H9 (cell line): ENCODE results near the gene MEIOSIN. TPM values are rescaled to one million over a fixed set of nuclear protein-coding genes. Genes with fewer than 3 reads are reported as not detected.

Experiments used
- DNase-seq: peaks from one replicate; pipeline ENCODE4 v3.0.0-alpha.2; 2017
- H2AFZ ChIP-seq: one replicate; pipeline ENCODE4 v1.6.1; 2013; ENCODE audit warnings: mild to moderate bottlenecking, low read length, control low read depth, moderate library complexity
- H2AK5ac ChIP-seq: 2 replicates; pipeline ENCODE4 v1.6.1; 2013; ENCODE audit warnings: low read length, control low read depth, mixed read lengths; ENCODE audit not compliant: insufficient read length
- H2BK120ac ChIP-seq: one replicate; pipeline ENCODE4 v1.6.1; 2013; ENCODE audit warnings: low read depth, mild to moderate bottlenecking, low read length, control low read depth, inconsistent platforms; ENCODE audit not compliant: poor library complexity, severe bottlenecking
- H2BK12ac ChIP-seq: 2 replicates; pipeline ENCODE4 v1.6.1; 2013; ENCODE audit warnings: low read length, control low read depth, mixed read lengths, low read depth; ENCODE audit not compliant: insufficient read length
- H2BK15ac ChIP-seq: 2 replicates; pipeline ENCODE4 v1.6.1; 2013; ENCODE audit warnings: low read depth, low read length, control low read depth
- H2BK20ac ChIP-seq: one replicate; pipeline ENCODE4 v1.6.1; 2013; ENCODE audit warnings: low read depth, mild to moderate bottlenecking, low read length, control low read depth, inconsistent platforms; ENCODE audit not compliant: poor library complexity, severe bottlenecking
- H2BK5ac ChIP-seq: 2 replicates; pipeline ENCODE4 v1.6.1; 2013; ENCODE audit warnings: low read length, control low read depth, mixed read lengths; ENCODE audit not compliant: insufficient read length
- H3K14ac ChIP-seq: 2 replicates; pipeline ENCODE4 v1.6.1; 2013; ENCODE audit warnings: low read length, control low read depth; ENCODE audit not compliant: insufficient read depth
- H3K18ac ChIP-seq: 2 replicates; pipeline ENCODE4 v1.6.1; 2013; ENCODE audit warnings: low read depth, mild to moderate bottlenecking, mixed read lengths, low read length, control low read depth; ENCODE audit not compliant: insufficient read length
- H3K23ac ChIP-seq: 2 replicates; pipeline ENCODE4 v1.6.1; 2013; ENCODE audit warnings: low read length, control low read depth, mixed read lengths, low read depth; ENCODE audit not compliant: insufficient read length
- H3K23me2 ChIP-seq: 2 replicates; pipeline ENCODE4 v1.6.1; 2013; ENCODE audit warnings: low read depth, mild to moderate bottlenecking, mixed read lengths, low read length, control low read depth; ENCODE audit not compliant: insufficient read length, poor library complexity, severe bottlenecking
- H3K27ac ChIP-seq: 2 replicates; pipeline ENCODE4 v1.5.1; 2013; ENCODE audit warnings: low read length, control low read depth, mixed read lengths, low read depth; ENCODE audit not compliant: insufficient read length
- H3K27me3 ChIP-seq: 2 replicates; pipeline ENCODE4 v1.6.1; 2013; ENCODE audit warnings: low read length, control low read depth, inconsistent platforms; ENCODE audit not compliant: insufficient read depth
- H3K4ac ChIP-seq: 2 replicates; pipeline ENCODE4 v1.6.1; 2013; ENCODE audit warnings: low read depth, mild to moderate bottlenecking, control low read depth, inconsistent platforms, low read length, moderate library complexity
- H3K4me1 ChIP-seq: 2 replicates; pipeline ENCODE4 v1.6.1; 2013; ENCODE audit warnings: low read length, control low read depth, inconsistent platforms; ENCODE audit not compliant: insufficient read depth
- H3K4me2 ChIP-seq: 2 replicates; pipeline ENCODE4 v1.6.1; 2013; ENCODE audit warnings: low read length, control low read depth, mixed read lengths; ENCODE audit not compliant: insufficient read length, insufficient read depth
- H3K56ac ChIP-seq: 2 replicates; pipeline ENCODE4 v1.6.1; 2013; ENCODE audit warnings: low read depth, mild to moderate bottlenecking, mixed read lengths, low read length, control low read depth; ENCODE audit not compliant: insufficient read length
- H3K79me1 ChIP-seq: 2 replicates; pipeline ENCODE4 v1.6.1; 2013; ENCODE audit warnings: low read depth, mild to moderate bottlenecking, moderate library complexity, low read length, control low read depth, inconsistent platforms; ENCODE audit not compliant: insufficient read depth, poor library complexity, severe bottlenecking
- H3K79me2 ChIP-seq: 2 replicates; pipeline ENCODE4 v1.6.1; 2013; ENCODE audit warnings: low read length, control low read depth, inconsistent platforms; ENCODE audit not compliant: insufficient read depth
- H3K9ac ChIP-seq: 2 replicates; pipeline ENCODE4 v1.6.1; 2013; ENCODE audit warnings: low read length, control low read depth, mixed read lengths; ENCODE audit not compliant: insufficient read length; ENCODE audit errors: extremely low read depth
- H3K9me3 ChIP-seq: one replicate; pipeline ENCODE4 v1.6.1; 2013; ENCODE audit warnings: low read depth, low read length, inconsistent platforms; ENCODE audit not compliant: control insufficient read depth
- H3T11ph ChIP-seq: one replicate; pipeline ENCODE4 v1.6.1; 2013; ENCODE audit warnings: mild to moderate bottlenecking, low read length, control low read depth, inconsistent platforms
- H4K20me1 ChIP-seq: one replicate; pipeline ENCODE4 v1.6.1; 2013; ENCODE audit not compliant: control insufficient read depth, insufficient read length, insufficient read depth
- H4K5ac ChIP-seq: 2 replicates; pipeline ENCODE4 v1.6.1; 2013; ENCODE audit warnings: low read depth, mild to moderate bottlenecking, mixed read lengths, low read length, control low read depth; ENCODE audit not compliant: insufficient read length
- H4K8ac ChIP-seq: replicated peaks from 2 replicates; pipeline ENCODE4 v1.6.1; 2013; ENCODE audit warnings: low read length, control low read depth, mixed read lengths, low read depth; ENCODE audit not compliant: insufficient read length
- H4K91ac ChIP-seq: 2 replicates; pipeline ENCODE4 v1.6.1; 2013; ENCODE audit warnings: low read depth, mild to moderate bottlenecking, moderate library complexity, mixed read lengths, low read length, control low read depth; ENCODE audit not compliant: insufficient read length
- H3K27ac Mint-ChIP-seq, 3 experiments: 2 replicates in 2 of 3; 3 replicates in 1 of 3; pipeline ENCODE4 v1.8.0; 2020 to 2021; ENCODE audit warnings: mixed read lengths in 3 of 3, mild to moderate bottlenecking in 1 of 3, moderate library complexity in 1 of 3
- H3K27me3 Mint-ChIP-seq: 2 replicates; pipeline ENCODE4 v1.8.0; 2021; ENCODE audit warnings: low read depth, mild to moderate bottlenecking, moderate library complexity, mixed read lengths
- H3K36me3 Mint-ChIP-seq, 3 experiments: 2 replicates in 2 of 3; 3 replicates in 1 of 3; pipeline ENCODE4 v1.8.0; 2020 to 2021; ENCODE audit warnings: low read depth in 3 of 3, mixed read lengths in 3 of 3; ENCODE audit not compliant: insufficient read depth in 1 of 3
- H3K4me1 Mint-ChIP-seq, 2 experiments: 2 replicates each; pipeline ENCODE4 v1.8.0; 2020; ENCODE audit warnings: mixed read lengths in 2 of 2
- H3K4me3 Mint-ChIP-seq, 2 experiments: 2 replicates in 1 of 2; 3 replicates in 1 of 2; pipeline ENCODE4 v1.8.0; 2020 to 2021; ENCODE audit warnings: mild to moderate bottlenecking in 2 of 2, mixed read lengths in 2 of 2, moderate library complexity in 1 of 2
- H3K9me3 Mint-ChIP-seq, 2 experiments: 2 replicates in 1 of 2; 3 replicates in 1 of 2; pipeline ENCODE4 v1.8.0; 2020; ENCODE audit warnings: mild to moderate bottlenecking in 2 of 2, mixed read lengths in 2 of 2, moderate library complexity in 1 of 2
- WGBS: extraction: QIAGEN DNeasy Blood & Tissue Kit; methylation state at CpG from one replicate; pipeline ENCODE4 v1.1.7; 2013; ENCODE audit warnings: missing lambda C conversion rate, low lambda C conversion rate, mixed read lengths; ENCODE audit not compliant: insufficient read length; ENCODE audit errors: extremely low coverage; 5-methylcytosine and 5-hydroxymethylcytosine counted together
- total RNA-seq: library from RNA; stranded (reverse); gene quantifications from 2 replicates; pipeline ENCODE4 v1.2.1, GENCODE V29; 2021
- TF ChIP-seq, protein P1 (sequence below): fragments of 200-600 bp; sonication (generic); conservative IDR thresholded peaks from 3 replicates; pipeline ENCODE4 v1.8.0; 2021; ENCODE audit warnings: antibody characterized with exemption, mild to moderate bottlenecking

Gene MEIOSIN
- total RNA-seq, 1 experiment from 2014 or later: not detected

GRCh38 chr19:45693106-45693788 lies 40.0 kb upstream of the MEIOSIN start:
- Histone ChIP-seq H3K4me1 (peaks cover 3% of the 10 kb centered on the region), H4K8ac (no peak overlapping the region), H3K4me2 (peak overlapping the region; percentile 84), H3K79me2 (peaks cover 1% of the 10 kb centered on the region; the same call in 1 of the 2 replicates), H2BK12ac (no peak overlapping the region), H2AK5ac (no peak overlapping the region), H3K56ac (no peak overlapping the region), H2BK120ac (no peak overlapping the region), H3K23me2 (peaks cover 9% of the 10 kb centered on the region), H2AFZ (no peak overlapping the region), H2BK15ac (no peak overlapping the region), H3T11ph (no peak overlapping the region), H4K5ac (no peak overlapping the region), H3K27me3 (no peaks in the 10 kb centered on the region), H4K20me1 (no peaks in the 10 kb centered on the region), H3K9me3 (no peaks in the 10 kb centered on the region), H3K18ac (no peak overlapping the region), H3K79me1 (no peaks in the 10 kb centered on the region), H3K14ac (no peak overlapping the region; the same call in 1 of the 2 replicates), H3K4ac (no peak overlapping the region), H3K27ac (no peak overlapping the region), H3K23ac (no peak overlapping the region), H4K91ac (no peak overlapping the region), H2BK20ac (no peak overlapping the region), H2BK5ac (no peak overlapping the region), H3K9ac (peak overlapping the region; percentile 85)
- TF ChIP-seq, protein P1, sequence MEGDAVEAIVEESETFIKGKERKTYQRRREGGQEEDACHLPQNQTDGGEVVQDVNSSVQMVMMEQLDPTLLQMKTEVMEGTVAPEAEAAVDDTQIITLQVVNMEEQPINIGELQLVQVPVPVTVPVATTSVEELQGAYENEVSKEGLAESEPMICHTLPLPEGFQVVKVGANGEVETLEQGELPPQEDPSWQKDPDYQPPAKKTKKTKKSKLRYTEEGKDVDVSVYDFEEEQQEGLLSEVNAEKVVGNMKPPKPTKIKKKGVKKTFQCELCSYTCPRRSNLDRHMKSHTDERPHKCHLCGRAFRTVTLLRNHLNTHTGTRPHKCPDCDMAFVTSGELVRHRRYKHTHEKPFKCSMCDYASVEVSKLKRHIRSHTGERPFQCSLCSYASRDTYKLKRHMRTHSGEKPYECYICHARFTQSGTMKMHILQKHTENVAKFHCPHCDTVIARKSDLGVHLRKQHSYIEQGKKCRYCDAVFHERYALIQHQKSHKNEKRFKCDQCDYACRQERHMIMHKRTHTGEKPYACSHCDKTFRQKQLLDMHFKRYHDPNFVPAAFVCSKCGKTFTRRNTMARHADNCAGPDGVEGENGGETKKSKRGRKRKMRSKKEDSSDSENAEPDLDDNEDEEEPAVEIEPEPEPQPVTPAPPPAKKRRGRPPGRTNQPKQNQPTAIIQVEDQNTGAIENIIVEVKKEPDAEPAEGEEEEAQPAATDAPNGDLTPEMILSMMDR: peak; percentile 93
- peak; percentile 83 for DNase-seq
- Mint-ChIP-seq H3K4me3 (peak overlapping the region; percentile 94 to 96), H3K9me3 (peaks cover 0 to 5% of the 10 kb centered on the region in 2 experiments; a peak in 2 of 5 replicates), H3K4me1 (peaks cover 0 to 16% of the 10 kb centered on the region in 2 experiments; a peak in 3 of 4 replicates), H3K27ac (peak overlapping the region in 2 of 3 experiments; percentile 83 to 94; a peak in 4 of 7 replicates), H3K36me3 (peaks cover 46 to 47% (median 46%) of the 10 kb centered on the region in 3 experiments), H3K27me3 (no peaks in the 10 kb centered on the region)
- WGBS: no CpG with 5 or more reads among the region's 22 CpGs
